Activated CD8-positive, alpha-beta T cell treated with anti-CD3 and anti-CD28 coated beads for 36 hours (primary cell): Measurements from ENCODE around the gene VAC14. TPM values are rescaled to one million over a fixed set of nuclear protein-coding genes. Genes with fewer than 3 reads are reported as not detected.

ENCODE experiments used
- ATAC-seq: fragments of 200-7000 bp; cut with Tn5 transposase; one replicate; pipeline ENCODE4 v1.10.0; 2021; ENCODE audit warnings: mild to moderate bottlenecking, moderate library complexity
- CTCF ChIA-PET: fragments of 350-600 bp; sonication (Branson Sonifier 250); formaldehyde crosslinking; loops from one replicate; lab custom pipeline; 2021; ENCODE audit warnings: antibody characterized with exemption; lab: Charles Lee
- POLR2A ChIA-PET: fragments of 350-600 bp; sonication (Branson Sonifier 250); formaldehyde crosslinking; loops from one replicate; lab custom pipeline; 2021; ENCODE audit warnings: antibody characterized with exemption; lab: Charles Lee
- DNase-seq: peaks from one replicate; pipeline ENCODE4 v3.0.0-alpha.2; 2020
- H3K27ac Mint-ChIP-seq: one replicate; pipeline ENCODE4 v1.8.0; 2021; ENCODE audit warnings: mild to moderate bottlenecking, mixed read lengths
- H3K27me3 Mint-ChIP-seq: one replicate; pipeline ENCODE4 v1.8.0; 2021; ENCODE audit warnings: mixed read lengths
- H3K36me3 Mint-ChIP-seq: one replicate; pipeline ENCODE4 v1.8.0; 2021; ENCODE audit warnings: low read depth, mixed read lengths
- H3K4me1 Mint-ChIP-seq: one replicate; pipeline ENCODE4 v1.8.0; 2021; ENCODE audit warnings: low read depth, mixed read lengths
- H3K4me3 Mint-ChIP-seq: one replicate; pipeline ENCODE4 v1.8.0; 2021; ENCODE audit warnings: mild to moderate bottlenecking, moderate library complexity, mixed read lengths
- H3K9me3 Mint-ChIP-seq: one replicate; pipeline ENCODE4 v1.8.0; 2021; ENCODE audit warnings: mixed read lengths
- intact Hi-C: fragments of 100-400 bp; cut with micrococcal nuclease; formaldehyde crosslinking; loops from one replicate; pipeline ENCODE4 v1.10.0; 2022
- total RNA-seq, 2 experiments: library from RNA; stranded (reverse); gene quantifications; one replicate each; pipeline ENCODE4 v1.2.3, GENCODE V29; 2021
- TF ChIP-seq, protein P1 (sequence below): fragments of 200-600 bp; IDR thresholded peaks from one replicate; pipeline ENCODE4 v1.8.0; 2022; ENCODE audit warnings: antibody characterized with exemption, mild to moderate bottlenecking

Gene VAC14
- total RNA-seq, 2 experiments from 2014 or later = 27.6 TPM

DNA sequence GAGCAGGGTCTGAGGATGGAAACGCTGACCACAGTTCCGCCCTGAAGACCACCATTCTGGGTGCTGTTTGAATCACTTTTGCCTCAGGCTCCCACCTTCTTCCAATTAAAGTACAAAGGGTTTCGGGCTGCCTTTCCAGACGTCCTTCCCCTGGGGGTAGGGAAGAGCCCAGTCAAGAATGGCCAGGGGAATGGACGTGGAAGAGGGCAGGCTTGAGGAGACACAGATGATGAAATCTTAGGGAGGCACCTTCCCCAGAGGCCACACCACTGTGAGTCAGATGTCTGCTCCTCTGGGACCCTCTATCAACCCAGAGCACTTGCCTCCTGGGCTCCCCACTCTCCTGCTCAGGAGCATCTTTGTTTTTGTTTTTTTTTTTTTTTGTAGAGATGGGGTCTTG is 87.6 kb downstream of the VAC14 start:
- H3K27ac Mint-ChIP-seq = no peak overlapping the region
- no peak for DNase-seq
- CTCF ChIA-PET = interaction anchor here (1.4 kb wide), 1 partner anchor 58 kb away, joined by 3 read pairs; no protein-coding TSS in a partner anchor
- H3K36me3 Mint-ChIP-seq = no peaks in the 10 kb centered on the region
- intact Hi-C loops = no loop called here
- H3K9me3 Mint-ChIP-seq = no peaks in the 10 kb centered on the region
- TF ChIP-seq, protein P1, sequence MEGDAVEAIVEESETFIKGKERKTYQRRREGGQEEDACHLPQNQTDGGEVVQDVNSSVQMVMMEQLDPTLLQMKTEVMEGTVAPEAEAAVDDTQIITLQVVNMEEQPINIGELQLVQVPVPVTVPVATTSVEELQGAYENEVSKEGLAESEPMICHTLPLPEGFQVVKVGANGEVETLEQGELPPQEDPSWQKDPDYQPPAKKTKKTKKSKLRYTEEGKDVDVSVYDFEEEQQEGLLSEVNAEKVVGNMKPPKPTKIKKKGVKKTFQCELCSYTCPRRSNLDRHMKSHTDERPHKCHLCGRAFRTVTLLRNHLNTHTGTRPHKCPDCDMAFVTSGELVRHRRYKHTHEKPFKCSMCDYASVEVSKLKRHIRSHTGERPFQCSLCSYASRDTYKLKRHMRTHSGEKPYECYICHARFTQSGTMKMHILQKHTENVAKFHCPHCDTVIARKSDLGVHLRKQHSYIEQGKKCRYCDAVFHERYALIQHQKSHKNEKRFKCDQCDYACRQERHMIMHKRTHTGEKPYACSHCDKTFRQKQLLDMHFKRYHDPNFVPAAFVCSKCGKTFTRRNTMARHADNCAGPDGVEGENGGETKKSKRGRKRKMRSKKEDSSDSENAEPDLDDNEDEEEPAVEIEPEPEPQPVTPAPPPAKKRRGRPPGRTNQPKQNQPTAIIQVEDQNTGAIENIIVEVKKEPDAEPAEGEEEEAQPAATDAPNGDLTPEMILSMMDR = no peak
- POLR2A ChIA-PET = no interaction called here
- no peak for ATAC-seq
- H3K27me3 Mint-ChIP-seq = no peaks in the 10 kb centered on the region
- H3K4me3 Mint-ChIP-seq = no peak overlapping the region
- peaks cover 6% of the 10 kb centered on the region for H3K4me1 Mint-ChIP-seq

DNA sequence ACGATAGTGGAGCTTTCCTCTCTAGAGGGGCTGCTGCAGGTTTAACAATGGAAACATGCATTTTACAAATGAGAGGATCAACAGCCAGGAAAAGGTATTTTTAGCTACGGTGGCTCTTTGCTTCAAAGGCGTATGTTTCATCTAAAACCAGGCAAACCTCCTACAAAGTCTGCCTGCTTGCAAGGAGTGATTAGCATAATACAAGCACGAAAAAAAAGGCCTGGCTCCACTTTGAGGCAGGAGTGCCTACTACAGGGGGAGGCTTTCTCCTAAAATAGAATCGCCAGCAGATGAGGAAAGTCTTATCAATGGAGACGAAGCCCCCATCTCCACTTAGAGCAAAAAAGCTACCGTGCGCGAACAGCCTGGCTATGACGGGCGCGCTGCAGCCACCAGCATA is 88.0 kb downstream of the VAC14 start:
- H3K9me3 Mint-ChIP-seq = no peaks in the 10 kb centered on the region
- H3K27ac Mint-ChIP-seq = no peak overlapping the region
- intact Hi-C loops = no loop called here
- DNase-seq (no peak), ATAC-seq (no peak)
- TF ChIP-seq, protein P1 = no peak
- ChIA-PET CTCF (interaction anchor here (1.4 kb wide), 1 partner anchor 59 kb away, joined by 3 read pairs; no protein-coding TSS in a partner anchor), POLR2A (no interaction called here)
- H3K36me3 Mint-ChIP-seq = peaks cover 2% of the 10 kb centered on the region
- H3K4me3 Mint-ChIP-seq = no peak overlapping the region
- peaks cover 6% of the 10 kb centered on the region for H3K4me1 Mint-ChIP-seq
- no peaks in the 10 kb centered on the region for H3K27me3 Mint-ChIP-seq

DNA sequence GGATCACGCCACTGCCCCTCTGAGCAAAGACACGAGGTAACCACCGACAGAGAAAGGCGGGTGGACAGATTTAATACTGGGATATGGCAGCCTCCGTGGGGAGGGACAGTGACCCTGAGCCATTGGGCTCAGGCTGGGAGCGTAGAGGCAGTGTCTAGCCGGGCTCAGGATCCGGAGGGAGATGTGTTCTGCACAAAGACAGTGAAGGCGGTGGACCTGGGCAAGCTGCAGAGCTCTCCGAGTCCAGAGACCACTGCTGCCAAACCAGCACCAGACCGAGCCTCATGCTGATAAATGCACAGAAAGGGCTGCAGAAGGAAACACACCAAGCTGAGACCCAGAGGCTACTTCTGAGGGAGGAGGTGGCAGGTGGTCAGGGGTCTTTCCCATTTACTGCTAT is 88.6 kb downstream of the VAC14 start:
- Mint-ChIP-seq H3K4me1 (peaks cover 6% of the 10 kb centered on the region), H3K4me3 (no peak overlapping the region), H3K27me3 (no peaks in the 10 kb centered on the region), H3K36me3 (peaks cover 2% of the 10 kb centered on the region), H3K9me3 (no peaks in the 10 kb centered on the region), H3K27ac (no peak overlapping the region)
- ATAC-seq = no peak
- intact Hi-C loops = no loop called here
- TF ChIP-seq, protein P1 = no peak
- ChIA-PET POLR2A (interaction anchor here (1.0 kb wide), 1 partner anchor 52 kb away, joined by 3 read pairs; no protein-coding TSS in a partner anchor), CTCF (interaction anchor here (1.4 kb wide), 1 partner anchor 59 kb away, joined by 3 read pairs; no protein-coding TSS in a partner anchor)
- no peak for DNase-seq

DNA sequence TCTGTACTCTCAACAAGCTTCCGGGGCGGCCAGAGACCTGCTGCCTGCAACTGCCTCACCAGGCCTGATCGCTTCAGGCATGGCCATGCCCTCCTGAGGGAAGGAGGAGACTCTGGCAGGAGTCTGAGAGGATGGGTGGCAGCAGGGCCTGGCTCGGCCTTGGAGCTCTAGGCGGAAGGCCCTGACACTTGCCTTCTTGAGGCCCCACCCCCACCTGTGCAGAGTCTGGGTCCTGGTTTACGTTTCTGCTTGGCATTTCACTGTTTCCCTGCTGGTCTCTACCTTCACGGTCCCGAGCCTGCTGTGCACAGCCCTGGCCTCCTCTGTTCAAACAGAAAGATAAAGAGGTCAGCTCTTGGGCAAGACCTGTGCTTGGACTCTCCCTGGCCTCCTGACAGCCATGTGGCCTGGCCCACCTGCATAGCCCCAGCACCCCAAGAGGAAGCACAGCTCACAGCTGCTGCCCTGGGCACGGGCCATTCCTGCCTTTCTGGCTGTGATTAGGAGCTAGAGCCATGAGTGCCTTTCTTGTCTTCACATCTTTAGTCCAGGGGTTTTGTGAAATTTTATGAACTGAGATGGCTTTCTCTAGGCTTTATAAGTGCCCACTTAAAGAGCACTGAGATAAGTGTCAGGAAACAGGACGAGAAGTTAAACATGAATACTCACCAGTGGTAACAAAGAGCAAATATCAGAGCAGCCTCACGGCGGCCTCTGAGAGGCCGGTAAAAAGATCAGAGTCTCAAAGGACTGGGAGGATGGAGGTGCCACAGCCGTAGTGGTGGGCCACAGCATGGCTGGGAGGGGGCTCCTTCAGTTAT is 89.5 kb downstream of the VAC14 start:
- DNase-seq = no peak
- H3K4me3 Mint-ChIP-seq = no peak overlapping the region
- peaks cover 2% of the 10 kb centered on the region for H3K36me3 Mint-ChIP-seq
- CTCF ChIA-PET = no interaction called here
- POLR2A ChIA-PET = interaction anchor here (0.7 to 1.0 kb wide), 2 partner anchors 8 to 53 kb away, joined by 3 read pairs; no protein-coding TSS in a partner anchor
- H3K27me3 Mint-ChIP-seq = no peaks in the 10 kb centered on the region
- H3K4me1 Mint-ChIP-seq = peaks cover 6% of the 10 kb centered on the region
- no peak for ATAC-seq
- intact Hi-C loops = no loop called here
- H3K9me3 Mint-ChIP-seq = no peaks in the 10 kb centered on the region
- peak overlapping the region; percentile 18 for H3K27ac Mint-ChIP-seq
- TF ChIP-seq, protein P1 = no peak
